Lower leg skin (tissue), 3 donors: ENCODE results near the gene GALNT2.

Experiments
- POLR2A ChIP-seq, 2 donors: fragments of 450-650 bp; IDR thresholded peaks; one replicate each; pipeline ENCODE4 v1.6.1; 2016 to 2017; ENCODE audit warnings: antibody characterized with exemption in 2 of 2, mild to moderate bottlenecking in 1 of 2, moderate library complexity in 1 of 2
- TF ChIP-seq, protein P1 (sequence below), 3 donors: fragments of 450-650 bp; IDR thresholded peaks; one replicate each; pipeline ENCODE4 v1.5.1; 2016; ENCODE audit warnings: antibody characterized with exemption in 3 of 3, mild to moderate bottlenecking in 3 of 3, moderate library complexity in 2 of 3

DNA sequence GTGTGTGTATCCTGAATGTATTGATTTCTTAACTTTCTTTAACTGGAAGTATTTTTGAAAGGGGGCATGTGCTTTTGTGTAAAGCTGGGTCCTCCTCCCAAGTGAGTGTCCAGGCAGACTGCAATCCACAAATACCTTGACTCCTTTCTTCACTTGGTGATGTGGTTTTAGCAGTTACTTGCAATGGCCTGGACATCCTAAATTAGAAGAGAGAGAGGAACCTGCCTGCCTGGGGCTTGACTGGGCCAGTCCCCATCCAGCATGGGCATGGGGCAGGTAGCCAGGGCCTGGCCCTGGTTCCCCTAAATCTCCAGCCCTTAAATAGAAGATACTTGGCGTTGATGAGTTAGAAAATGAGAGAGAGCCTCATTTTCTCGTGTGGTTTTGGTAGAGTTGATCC, 199.4 kb downstream of the GALNT2 start:
- TF ChIP-seq, protein P1, sequence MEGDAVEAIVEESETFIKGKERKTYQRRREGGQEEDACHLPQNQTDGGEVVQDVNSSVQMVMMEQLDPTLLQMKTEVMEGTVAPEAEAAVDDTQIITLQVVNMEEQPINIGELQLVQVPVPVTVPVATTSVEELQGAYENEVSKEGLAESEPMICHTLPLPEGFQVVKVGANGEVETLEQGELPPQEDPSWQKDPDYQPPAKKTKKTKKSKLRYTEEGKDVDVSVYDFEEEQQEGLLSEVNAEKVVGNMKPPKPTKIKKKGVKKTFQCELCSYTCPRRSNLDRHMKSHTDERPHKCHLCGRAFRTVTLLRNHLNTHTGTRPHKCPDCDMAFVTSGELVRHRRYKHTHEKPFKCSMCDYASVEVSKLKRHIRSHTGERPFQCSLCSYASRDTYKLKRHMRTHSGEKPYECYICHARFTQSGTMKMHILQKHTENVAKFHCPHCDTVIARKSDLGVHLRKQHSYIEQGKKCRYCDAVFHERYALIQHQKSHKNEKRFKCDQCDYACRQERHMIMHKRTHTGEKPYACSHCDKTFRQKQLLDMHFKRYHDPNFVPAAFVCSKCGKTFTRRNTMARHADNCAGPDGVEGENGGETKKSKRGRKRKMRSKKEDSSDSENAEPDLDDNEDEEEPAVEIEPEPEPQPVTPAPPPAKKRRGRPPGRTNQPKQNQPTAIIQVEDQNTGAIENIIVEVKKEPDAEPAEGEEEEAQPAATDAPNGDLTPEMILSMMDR (IDR thresholded peaks at IDR 0.05), result no peak
- TF ChIP-seq POLR2A (IDR thresholded peaks at IDR 0.05), result no peak
